Loucy (cell line): ENCODE results near the gene ATP8B2.

Experiments used
- EZH2phosphoT487 ChIP-seq: fragments of 200-600 bp; IDR thresholded peaks from 2 replicates; pipeline ENCODE4 v1.6.1; 2018; ENCODE audit warnings: antibody characterized with exemption, mild to moderate bottlenecking, moderate library complexity, borderline replicate concordance
- TF ChIP-seq, protein P1 (sequence below): fragments of 200-600 bp; sonication (generic); conservative IDR thresholded peaks from 2 replicates; pipeline ENCODE4 v1.5.1; 2014; ENCODE audit warnings: mild to moderate bottlenecking, antibody characterized with exemption, low read length

- TF ChIP-seq, protein P1, sequence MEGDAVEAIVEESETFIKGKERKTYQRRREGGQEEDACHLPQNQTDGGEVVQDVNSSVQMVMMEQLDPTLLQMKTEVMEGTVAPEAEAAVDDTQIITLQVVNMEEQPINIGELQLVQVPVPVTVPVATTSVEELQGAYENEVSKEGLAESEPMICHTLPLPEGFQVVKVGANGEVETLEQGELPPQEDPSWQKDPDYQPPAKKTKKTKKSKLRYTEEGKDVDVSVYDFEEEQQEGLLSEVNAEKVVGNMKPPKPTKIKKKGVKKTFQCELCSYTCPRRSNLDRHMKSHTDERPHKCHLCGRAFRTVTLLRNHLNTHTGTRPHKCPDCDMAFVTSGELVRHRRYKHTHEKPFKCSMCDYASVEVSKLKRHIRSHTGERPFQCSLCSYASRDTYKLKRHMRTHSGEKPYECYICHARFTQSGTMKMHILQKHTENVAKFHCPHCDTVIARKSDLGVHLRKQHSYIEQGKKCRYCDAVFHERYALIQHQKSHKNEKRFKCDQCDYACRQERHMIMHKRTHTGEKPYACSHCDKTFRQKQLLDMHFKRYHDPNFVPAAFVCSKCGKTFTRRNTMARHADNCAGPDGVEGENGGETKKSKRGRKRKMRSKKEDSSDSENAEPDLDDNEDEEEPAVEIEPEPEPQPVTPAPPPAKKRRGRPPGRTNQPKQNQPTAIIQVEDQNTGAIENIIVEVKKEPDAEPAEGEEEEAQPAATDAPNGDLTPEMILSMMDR = no peak
- no peak for TF ChIP-seq EZH2phosphoT487
These were observed 12.3 kb upstream of the ATP8B2 start for GRCh38 chr1:154313066-154313356.
